Stimulated activated CD4-positive, alpha-beta T cell treated with anti-CD3 and anti-CD28 coated beads, Interleukin-1b, Interleukin-23, amount 100 ng/mL, for 1 hour (primary cell): ENCODE results near the gene RGMB.

Experiments
- DNase-seq, 2 donors: peaks; one replicate each; pipeline ENCODE4 v3.0.0-alpha.2; 2020; ENCODE audit warnings: low read depth in 2 of 2

Gene RGMB

DNA sequence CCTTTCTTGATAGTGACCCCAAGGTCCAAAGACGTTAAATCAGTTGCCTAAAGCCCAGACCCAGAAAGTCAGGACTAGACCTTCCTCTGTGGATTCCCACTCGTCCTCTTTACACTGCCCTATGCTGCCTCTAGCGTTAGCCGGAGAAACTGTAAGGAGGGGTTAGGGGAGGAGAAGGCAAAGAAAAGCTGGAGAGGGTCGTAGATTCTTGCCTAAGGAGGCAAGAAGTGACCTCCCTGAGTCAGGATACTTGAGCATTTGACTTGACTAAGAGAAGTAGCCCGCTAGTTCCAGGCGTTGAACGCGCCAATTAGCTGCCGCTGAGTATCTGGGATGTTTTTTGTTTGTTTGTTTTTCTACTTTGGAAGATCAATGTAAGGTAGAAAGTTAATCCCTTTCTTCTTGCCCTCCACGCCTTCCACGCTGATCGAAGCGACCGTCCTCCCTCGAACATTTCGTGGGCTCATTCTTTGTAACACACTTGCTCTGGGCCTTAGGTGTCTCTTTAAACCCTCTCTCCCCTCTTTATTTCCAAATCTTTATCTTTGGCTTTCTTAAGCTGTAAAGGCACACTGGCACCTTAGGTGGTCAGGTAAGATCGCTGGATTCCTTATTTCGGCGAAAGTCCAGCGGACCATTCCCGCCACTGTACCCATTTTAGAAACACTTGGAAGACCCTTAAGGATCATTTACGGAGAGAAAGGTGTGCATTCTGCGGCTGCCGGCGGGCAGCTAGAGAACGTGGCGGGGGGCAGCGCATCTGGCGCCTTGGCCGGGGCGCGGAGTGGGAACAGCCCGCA is 5.1 kb upstream of the RGMB start:
- no peak for DNase-seq

- no peak for DNase-seq
Measured at GRCh38 chr5:98768960-98769209, 4.6 kb upstream of the RGMB start.

- DNase-seq, result no peak
Measured at GRCh38 chr5:98769210-98769958, 4.1 kb upstream of the RGMB start.

DNA sequence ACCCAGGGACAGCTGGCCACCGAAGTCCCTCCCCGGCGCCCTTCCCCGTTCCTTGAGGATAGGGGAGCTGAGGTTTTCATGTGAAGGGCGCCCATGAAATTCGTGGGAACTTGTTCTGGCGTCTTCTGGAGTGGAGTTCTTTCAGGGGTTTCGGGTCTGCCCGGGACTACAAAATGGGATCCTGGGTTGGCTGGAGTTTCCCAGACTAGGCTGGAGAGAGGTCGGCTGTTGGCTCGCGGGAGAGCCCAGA is 3.6 kb upstream of the RGMB start:
- DNase-seq, result no peak

- DNase-seq, result no peak
Measured at GRCh38 chr5:98770209-98770910, 3.1 kb upstream of the RGMB start.

DNA sequence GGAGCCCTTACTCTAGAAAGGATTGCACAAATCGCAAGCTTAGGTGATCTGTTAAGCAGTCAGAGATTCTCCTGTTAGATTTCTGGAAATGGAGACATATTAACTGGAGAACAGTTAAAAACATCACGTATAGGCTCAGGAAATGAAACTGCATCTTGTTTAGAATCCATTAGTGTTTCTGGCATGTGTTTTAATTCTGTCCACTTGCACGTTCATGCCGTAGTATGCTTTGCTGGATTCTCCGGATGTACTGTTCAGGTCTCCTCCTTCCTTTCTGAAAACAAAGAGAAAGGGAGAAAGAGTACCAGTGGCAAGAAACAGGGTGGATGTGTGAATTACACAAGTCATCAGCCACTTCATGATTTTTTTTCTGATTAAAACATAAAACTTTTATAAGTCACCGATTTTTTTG is 2.5 kb upstream of the RGMB start:
- DNase-seq, result no peak

GRCh38 chr5:98771382-98772109 is 1.9 kb upstream of the RGMB start:
- no peak for DNase-seq

- DNase-seq, result no peak
Measured at GRCh38 chr5:98772415-98773213, 849 bp upstream of the RGMB start.

DNA sequence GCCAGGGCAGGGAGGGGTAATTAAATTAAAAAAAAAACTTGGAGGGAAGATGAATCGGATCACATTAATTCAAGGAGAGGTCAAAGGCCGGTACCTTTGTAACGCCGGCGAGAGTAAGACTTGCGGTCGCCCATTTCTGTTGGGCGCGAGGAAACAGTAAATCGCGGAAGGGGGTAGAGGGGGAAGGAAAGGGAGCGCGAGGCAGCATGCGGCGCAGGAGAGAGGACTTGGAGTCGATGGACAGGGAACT is 324 bp upstream of the RGMB start:
- DNase-seq, result no peak

- DNase-seq, result no peak
Measured at GRCh38 chr5:98774192-98775033, 950 bp downstream of the RGMB start.

DNA sequence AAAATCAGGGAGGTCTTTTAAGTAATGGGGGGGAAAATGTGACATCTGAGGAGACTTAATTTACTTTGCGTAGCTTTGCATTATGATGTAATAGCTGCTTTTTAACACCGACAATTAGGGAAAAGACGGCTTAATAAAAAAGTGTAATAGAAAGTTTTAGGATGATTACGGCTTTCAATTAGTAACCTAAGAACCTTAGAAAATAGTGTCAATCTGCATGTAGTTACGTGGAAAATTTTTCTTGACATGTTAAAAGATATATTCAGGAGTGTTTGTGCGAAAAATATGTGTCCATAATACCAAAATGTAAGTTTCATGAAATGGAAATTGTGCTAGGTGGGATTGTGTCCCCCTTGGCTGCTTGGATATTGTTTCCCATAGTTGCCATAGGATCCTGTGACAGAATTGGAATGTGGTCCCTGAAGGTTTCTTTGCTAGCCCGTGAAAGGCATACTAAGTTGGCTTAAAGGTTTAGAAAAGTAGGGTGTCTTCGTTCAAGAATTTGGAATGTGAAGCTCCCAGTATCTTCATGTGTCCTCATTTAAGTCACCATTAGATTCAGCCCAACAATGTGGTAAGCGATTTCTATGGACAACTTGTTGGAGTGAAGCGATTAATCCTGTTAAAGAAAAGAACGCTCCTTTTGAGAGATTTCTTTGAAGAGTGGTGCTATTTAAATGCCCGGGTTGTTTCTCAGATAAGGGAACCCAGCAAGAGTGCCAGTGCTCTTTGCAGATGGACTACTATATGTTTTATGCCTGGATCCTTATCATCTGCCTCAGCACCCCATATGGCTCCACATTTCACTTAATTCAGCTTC is 2.0 kb downstream of the RGMB start:
- no peak for DNase-seq

DNA sequence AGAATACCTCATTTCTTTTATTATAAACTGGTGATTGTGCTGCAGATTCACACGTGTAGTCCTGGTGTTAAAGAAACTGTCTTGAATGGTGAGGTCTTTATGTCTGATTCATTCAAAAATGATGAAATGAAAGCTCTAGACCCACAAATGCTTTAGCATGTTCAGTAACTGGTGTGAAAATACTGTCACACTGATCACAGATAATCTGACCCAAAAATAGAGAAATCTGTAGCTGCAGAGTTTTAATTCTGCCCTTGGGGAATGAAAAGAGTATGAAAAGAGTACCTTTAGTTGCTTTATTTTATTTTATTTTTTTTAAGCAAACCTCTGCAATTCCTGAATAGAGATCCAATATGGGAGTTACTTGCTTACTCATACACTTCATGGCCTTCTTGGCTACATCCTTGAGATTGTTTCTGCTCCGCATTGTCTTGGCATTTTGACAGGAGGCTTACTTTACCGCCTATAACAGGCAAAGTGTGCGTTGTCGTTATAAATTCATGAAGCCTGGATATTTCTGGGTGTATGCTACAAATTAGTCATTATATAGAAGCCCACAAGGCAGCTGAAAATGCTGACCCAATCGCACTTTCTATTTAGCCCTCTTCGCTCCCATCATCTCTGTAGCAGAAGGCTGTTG is 2.7 kb downstream of the RGMB start:
- no peak for DNase-seq

- no peak for DNase-seq
Measured at GRCh38 chr5:98777295-98777694, 3.8 kb downstream of the RGMB start.

DNA sequence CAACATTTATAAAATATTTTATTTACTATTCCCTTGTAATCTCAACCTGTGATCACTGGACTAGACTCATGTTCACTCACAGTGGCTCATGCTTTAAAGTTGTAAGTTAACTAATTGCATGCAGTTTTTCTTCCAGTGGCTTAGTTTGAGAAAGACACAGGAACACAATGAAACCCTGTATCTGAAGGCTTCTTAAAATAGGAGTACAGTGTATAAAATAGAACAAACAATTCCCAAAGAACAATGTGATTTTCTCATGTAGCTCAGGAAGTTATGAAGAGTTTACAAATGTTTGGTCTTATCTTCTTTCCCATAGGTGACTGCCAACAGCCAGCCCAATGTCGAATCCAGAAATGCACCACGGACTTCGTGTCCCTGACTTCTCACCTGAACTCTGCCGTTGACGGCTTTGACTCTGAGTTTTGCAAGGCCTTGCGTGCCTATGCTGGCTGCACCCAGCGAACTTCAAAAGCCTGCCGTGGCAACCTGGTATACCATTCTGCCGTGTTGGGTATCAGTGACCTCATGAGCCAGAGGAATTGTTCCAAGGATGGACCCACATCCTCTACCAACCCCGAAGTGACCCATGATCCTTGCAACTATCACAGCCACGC is 5.9 kb downstream of the RGMB start:
- DNase-seq, result no peak

GRCh38 chr5:98780390-98780789 is 6.9 kb downstream of the RGMB start:
- DNase-seq, result no peak

DNA sequence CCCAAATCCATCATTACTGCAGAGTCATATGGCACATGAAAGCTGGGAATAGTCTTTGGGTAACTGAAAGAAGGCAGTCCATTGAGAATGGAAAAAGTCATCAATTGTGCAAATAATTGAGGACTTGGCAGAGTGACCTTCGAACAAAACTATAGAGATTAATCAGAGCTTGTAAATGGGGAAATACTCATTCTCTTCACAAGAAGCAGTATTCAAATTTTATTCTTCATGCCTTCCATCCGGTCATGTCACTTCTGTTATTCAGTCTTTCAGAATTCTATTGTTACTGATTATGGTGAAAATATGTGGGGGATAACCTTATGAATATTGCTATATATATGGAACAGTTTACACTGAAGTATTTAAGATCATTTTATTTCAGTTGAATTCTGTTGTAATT is 8.1 kb downstream of the RGMB start:
- no peak for DNase-seq

DNA sequence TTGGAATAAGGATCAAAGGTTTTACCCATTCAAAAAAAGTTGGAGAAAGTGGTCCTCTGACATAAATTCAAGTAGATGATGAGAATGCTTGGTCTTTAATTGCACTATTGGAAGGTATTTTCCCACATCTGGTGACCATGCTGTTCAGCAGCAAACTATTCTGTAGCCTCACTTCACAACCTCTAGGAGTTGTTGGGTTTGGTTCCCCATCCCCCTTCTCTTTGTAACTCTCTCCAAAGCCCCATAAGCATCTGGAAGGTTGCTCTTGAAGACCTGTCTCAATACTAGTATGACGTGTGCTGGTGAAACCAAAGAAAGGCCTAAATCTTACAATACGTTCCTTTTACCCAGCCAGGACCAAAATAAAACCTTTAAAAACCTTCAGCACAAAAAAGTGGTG is 8.5 kb downstream of the RGMB start:
- DNase-seq, result no peak

DNA sequence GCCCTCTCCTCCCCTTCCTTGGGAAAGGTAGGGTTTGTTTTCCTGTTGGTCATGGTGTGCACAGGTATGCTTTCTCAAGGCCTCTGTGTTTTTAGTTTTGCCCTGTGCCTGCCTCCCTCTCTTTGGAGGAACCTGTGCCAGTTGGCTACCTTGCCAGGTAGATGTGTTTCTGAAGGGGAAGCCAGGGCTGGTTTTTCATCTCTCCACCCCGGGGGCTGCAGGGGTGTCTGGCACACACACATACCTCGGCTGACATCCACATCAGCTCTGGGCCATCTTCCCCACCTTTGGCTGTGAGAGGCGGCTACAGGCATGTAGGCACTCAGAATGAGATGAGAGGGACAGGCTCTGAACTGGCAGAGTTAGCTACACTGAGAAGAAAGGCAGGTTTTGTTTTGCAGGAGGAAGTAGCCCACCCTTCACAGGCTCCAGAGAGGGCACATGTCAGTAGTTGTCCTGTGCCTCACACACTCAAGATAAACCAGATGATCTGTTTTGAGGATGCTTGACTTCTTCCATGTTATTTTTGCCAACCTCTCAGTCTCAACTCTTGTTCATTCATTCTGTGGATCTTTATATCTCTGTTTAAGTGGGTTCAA is 9.7 kb downstream of the RGMB start:
- DNase-seq, result no peak

GRCh38 chr5:98784411-98784810 is 10.9 kb downstream of the RGMB start:
- no peak for DNase-seq
